ENCODE results near the gene HTR3E. TPM values are rescaled to one million over a fixed set of nuclear protein-coding genes. Genes with fewer than 3 reads are reported as not detected.

Gene HTR3E
- total and polyA plus RNA-seq, 10 donors = not detected

DNA sequence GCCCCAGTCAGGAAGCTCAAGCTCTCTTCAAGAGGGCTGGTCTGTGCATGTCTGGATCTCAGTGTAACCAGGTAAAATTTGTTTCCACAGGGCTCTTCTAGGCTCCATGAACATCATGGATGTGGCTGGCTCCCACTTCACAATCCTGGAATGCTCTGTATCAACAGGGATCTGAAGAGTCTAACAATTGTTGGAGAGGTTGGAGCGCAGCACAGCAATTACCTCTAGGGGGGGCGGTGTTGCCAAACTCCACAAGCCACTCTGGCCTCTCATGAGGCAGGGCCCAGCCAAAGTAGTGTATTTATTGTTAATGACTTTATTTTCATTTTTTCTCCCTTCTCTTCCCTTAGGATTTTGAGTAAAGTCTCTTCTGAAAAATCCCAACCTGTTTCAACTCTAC is 32.1 kb downstream of the HTR3E start:
- intact Hi-C loops (cut with DNase I; ENCODE audit: low total_unique reads) = no loop called here

DNA sequence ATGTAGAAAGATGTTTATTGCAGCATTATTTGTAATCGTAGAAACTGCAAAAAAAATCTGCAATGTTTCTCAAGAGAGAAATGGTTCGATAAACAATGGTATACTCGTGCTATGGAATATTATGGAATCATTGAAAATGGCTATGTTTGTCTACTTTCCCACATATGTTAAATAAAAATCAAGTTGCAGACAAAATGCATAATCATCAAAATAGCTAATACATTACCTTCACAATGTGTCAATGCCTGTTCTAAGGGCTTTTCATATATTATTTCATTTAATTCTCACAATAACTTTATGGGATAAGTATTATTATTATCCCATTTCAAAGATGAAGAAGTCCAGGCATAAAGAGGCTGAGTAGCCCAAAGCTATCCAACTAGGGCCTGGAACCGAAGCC is 36.1 kb downstream of the HTR3E start:
- intact Hi-C loops (cut with DNase I; ENCODE audit: low total_unique reads) = no loop called here
- peaks cover 15 to 41% (median 27%) of the 10 kb centered on the region in 6 donors for H3K4me1 ChIP-seq
- H3K27me3 ChIP-seq (replicated peaks in 1 of 7) = no peaks in the 10 kb centered on the region
- DNase-seq = no peak
- 94 to 96% (median 94%) methylated on average over 4 of the region's 4 CpGs for WGBS, 5 donors
- no peak overlapping the region for H3K4me3 ChIP-seq
- peaks cover 0 to 11% (median 4%) of the 10 kb centered on the region in 6 donors for H3K36me3 ChIP-seq
- no peak overlapping the region for H3K27ac ChIP-seq
- no peaks in the 10 kb centered on the region for H3K9me3 ChIP-seq
- no peak for TF ChIP-seq POLR2AphosphoS5 (IDR thresholded peaks at IDR 0.05)
- TF ChIP-seq, protein P1, sequence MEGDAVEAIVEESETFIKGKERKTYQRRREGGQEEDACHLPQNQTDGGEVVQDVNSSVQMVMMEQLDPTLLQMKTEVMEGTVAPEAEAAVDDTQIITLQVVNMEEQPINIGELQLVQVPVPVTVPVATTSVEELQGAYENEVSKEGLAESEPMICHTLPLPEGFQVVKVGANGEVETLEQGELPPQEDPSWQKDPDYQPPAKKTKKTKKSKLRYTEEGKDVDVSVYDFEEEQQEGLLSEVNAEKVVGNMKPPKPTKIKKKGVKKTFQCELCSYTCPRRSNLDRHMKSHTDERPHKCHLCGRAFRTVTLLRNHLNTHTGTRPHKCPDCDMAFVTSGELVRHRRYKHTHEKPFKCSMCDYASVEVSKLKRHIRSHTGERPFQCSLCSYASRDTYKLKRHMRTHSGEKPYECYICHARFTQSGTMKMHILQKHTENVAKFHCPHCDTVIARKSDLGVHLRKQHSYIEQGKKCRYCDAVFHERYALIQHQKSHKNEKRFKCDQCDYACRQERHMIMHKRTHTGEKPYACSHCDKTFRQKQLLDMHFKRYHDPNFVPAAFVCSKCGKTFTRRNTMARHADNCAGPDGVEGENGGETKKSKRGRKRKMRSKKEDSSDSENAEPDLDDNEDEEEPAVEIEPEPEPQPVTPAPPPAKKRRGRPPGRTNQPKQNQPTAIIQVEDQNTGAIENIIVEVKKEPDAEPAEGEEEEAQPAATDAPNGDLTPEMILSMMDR (IDR thresholded peaks at IDR 0.05 in 8 of 11, conservative IDR thresholded peaks at IDR 0.05 in 3 of 11) = no peak

More for the DNA sequence above, 32.1 kb downstream of the HTR3E start:
- Histone ChIP-seq H3K27me3 (replicated peaks in 1 of 7) (no peaks in the 10 kb centered on the region), H3K9me3 (no peaks in the 10 kb centered on the region), H3K36me3 (no peaks in the 10 kb centered on the region), H3K27ac (no peak overlapping the region), H3K4me1 (peaks cover 0 to 10% (median 5%) of the 10 kb centered on the region in 6 donors), H3K4me3 (no peak overlapping the region)
- 44 to 69% (median 62%) methylated on average over 2 of the region's 2 CpGs for WGBS, 5 donors
- no peak for TF ChIP-seq POLR2AphosphoS5 (IDR thresholded peaks at IDR 0.05)
- TF ChIP-seq, protein P1 (IDR thresholded peaks at IDR 0.05 in 8 of 11, conservative IDR thresholded peaks at IDR 0.05 in 3 of 11) = peak in 1 of 11 experiments; percentile 14
- no peak for DNase-seq

DNA sequence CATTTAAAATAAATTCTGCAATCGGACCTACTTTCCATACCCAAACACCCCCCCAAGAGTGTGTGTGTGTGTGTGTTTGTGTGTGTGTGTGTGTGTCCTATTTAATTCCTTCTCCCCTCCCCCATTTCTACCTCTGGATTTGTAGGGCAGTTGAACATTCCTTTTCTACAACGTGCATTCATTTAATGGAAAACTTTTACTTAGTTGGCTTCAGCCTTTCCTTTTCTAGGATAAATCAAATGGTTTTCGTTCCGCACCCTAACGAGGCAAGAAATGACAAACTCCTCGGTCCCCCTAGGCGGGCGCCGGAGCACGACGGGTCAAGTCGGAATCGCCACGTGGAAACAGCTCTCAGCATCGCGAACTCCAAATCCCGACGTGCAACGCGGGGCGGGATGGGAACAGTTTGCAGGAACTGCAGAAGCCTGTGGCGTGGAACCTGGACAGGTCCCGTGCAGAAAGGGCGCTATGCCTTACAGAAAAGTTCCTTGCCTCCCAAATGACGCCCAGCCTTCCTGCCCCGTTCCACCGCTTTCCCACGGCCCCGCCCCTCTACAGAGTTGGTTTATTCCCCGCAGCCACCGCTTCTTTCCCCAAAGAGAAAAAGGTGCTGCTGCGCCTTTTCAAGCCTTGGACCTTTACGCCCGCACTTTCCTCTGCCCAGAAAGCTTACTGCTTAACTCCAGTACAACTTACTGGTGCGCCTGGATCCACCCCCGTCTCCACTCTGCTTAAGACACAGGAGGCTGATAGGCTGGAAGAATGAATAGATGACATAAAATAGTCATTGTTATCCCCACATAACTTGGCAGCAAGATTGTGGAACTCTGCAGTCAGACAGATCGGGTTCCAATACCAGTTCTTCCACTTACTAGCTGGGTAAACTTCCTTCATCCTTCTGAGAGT is 37.2 kb downstream of the HTR3E start:
- peaks cover 15 to 41% (median 28%) of the 10 kb centered on the region in 6 donors for H3K4me1 ChIP-seq
- DNase-seq = peak; percentile 93
- peak overlapping the region; percentile 80 to 96 (median 92) for H3K27ac ChIP-seq
- WGBS, 5 donors = 1 to 2% (median 2%) methylated on average over 36 to 37 of the region's 37 CpGs
- H3K9me3 ChIP-seq = no peaks in the 10 kb centered on the region
- peak overlapping the region; percentile 64 to 99 (median 94) for H3K4me3 ChIP-seq
- TF ChIP-seq POLR2AphosphoS5 (IDR thresholded peaks at IDR 0.05) (peak; percentile 64 to 87 (median 74)), POLR2A (IDR thresholded peaks at IDR 0.05) (no peak)
- no peaks in the 10 kb centered on the region for H3K27me3 ChIP-seq (replicated peaks in 1 of 7)
- H3K36me3 ChIP-seq = peaks cover 0 to 22% (median 14%) of the 10 kb centered on the region in 6 donors
- intact Hi-C loops (cut with DNase I; ENCODE audit: low total_unique reads) = no loop called here

DNA sequence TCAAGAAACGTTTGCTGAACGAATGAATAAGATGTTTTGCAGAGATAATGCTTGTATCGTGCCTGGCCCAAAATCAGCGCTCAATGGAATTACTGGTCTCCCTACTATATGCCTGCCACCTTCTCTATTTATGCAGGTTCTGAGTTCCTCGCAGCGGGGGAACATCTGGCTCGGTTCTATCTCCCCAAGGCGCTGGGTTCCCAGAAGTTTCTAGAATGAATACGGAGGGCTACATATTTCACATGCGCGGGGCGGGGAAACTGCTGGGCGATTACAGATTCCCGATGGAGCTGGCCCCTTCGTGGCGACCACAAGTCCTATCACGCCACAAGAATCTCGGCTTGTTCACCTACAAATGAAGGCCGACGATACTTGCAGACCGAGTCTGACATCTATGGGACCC is 37.9 kb downstream of the HTR3E start:
- Histone ChIP-seq H3K9me3 (no peaks in the 10 kb centered on the region), H3K4me3 (peak overlapping the region; percentile 64 to 99 (median 94)), H3K27ac (peak overlapping the region; percentile 80 to 96 (median 92)), H3K4me1 (peaks cover 15 to 41% (median 28%) of the 10 kb centered on the region in 6 donors), H3K27me3 (replicated peaks in 1 of 7) (no peaks in the 10 kb centered on the region), H3K36me3 (peaks cover 0 to 29% (median 19%) of the 10 kb centered on the region in 6 donors)
- 0 to 1% (median 0%) methylated on average over 21 of the region's 21 CpGs for WGBS, 5 donors
- intact Hi-C loops (cut with DNase I; ENCODE audit: low total_unique reads) = no loop called here
- TF ChIP-seq, protein P1 (IDR thresholded peaks at IDR 0.05 in 8 of 11, conservative IDR thresholded peaks at IDR 0.05 in 3 of 11) = no peak
- TF ChIP-seq POLR2A (IDR thresholded peaks at IDR 0.05) (no peak), POLR2AphosphoS5 (IDR thresholded peaks at IDR 0.05) (no peak)
- DNase-seq = no peak

Measured in spleen (tissue), 11 donors.